Measurements from ENCODE around the gene AKAP5.
A peak's percentile ranks its signal among the peaks of the same experiment; 100 is the strongest.
"Not testable (repeated sequence)": the region's sequence is repeated elsewhere in the genome, so short reads cannot be mapped to it uniquely, and the experiment has no call there.

The AKAP5 gene

DNA sequence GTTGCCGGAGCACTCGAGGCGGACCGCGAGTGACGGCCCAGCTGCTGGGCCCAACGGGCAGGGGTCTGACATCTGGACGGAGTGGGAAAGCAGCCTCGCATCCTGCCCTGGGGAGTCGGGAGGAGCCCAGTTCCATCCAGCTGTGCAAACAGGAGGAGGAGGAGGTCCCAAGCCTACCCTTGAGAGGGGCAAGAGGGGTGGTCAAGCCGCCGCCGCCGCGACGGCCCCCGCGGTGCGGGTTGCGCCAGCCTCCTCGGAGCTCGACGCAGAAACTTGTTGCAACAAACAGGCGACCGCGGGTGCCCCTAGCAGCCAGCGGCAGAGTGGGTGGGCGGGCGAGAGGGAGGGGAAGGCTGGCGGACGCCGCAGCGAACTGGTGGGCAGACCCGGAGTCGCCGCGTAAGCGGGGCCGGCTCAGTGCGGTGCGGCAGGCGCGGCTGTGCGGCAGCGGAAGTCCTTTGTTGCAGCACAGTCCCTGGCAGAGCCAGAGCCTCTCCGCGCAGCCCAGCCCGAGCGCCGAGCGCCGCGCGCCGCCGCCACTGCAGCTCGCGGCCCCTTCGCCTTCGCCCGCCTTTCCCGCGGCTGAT lies 39.1 kb downstream of the AKAP5 start, which contains the start of gene ZBTB1:
ZBTB1 (plus strand) TSS at position 461 of the 587 bp plus-strand sequence. CDS start 16,735 bp downstream, outside the sequence.
- peak; percentile 49 for DNase-seq

DNA sequence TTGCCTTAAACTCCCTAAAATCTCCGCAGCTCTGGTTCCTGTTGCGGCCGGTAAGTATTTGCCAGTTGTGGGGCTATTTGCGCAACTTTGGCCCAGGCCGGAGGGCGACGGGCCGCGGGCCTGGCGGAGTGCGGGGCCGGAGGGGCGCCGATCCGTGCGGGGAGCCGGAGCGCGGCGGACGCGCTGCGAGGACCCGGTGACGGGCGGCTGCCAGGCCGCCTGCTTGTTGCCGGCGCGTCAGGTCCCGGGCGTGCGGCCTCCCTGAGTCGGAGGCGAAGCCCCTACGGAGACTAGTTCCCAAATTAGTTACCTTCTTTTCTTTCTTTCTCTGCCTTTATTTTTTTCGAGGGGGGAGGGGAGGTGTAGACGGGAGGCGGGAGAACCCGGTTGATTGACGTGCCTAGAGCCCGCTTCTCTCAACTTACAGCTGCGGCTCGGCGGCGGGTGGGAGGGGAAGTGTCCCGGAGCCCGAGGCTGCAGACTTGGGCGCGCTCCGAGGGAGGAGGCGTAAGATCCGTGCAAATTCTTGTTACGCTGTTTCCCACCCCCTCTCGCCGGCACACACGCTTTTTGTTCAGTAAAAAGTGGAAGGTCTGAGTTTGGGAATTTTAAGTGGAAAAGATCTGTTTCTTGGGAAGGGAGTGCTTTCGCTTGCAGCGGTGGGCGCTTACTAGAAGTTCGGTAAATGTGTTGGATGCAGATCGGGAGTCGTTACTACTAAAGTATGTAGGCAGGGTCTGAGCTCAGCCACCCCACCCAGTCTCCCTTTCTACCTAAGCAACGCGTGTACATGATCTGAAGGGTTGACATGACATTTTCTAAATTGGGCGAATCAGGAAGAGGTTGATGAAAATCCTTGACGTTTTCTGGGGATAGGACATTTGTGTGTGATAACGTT lies 39.8 kb downstream of the AKAP5 start:
- peak; percentile 80 for DNase-seq

DNA sequence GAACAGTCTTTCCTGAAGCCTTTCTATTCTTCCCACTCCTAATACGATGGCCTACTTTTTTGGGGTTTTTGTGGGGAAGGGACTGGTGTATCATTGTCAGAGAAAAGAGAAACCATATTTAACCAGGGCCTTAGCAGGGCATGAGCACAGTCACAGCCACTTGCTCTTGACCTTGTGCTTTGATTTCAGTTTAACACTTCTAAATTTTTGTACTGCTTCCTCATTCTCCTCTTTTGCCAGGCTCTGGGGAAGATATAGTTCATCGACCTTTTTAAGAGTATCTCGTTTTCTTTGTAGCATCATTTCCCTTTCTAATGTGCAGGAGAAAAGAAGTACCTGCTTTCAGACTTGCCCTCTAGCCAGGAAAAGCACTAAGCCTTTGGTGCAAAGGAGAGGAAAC lies 41.4 kb downstream of the AKAP5 start:
- no peak for DNase-seq

DNA sequence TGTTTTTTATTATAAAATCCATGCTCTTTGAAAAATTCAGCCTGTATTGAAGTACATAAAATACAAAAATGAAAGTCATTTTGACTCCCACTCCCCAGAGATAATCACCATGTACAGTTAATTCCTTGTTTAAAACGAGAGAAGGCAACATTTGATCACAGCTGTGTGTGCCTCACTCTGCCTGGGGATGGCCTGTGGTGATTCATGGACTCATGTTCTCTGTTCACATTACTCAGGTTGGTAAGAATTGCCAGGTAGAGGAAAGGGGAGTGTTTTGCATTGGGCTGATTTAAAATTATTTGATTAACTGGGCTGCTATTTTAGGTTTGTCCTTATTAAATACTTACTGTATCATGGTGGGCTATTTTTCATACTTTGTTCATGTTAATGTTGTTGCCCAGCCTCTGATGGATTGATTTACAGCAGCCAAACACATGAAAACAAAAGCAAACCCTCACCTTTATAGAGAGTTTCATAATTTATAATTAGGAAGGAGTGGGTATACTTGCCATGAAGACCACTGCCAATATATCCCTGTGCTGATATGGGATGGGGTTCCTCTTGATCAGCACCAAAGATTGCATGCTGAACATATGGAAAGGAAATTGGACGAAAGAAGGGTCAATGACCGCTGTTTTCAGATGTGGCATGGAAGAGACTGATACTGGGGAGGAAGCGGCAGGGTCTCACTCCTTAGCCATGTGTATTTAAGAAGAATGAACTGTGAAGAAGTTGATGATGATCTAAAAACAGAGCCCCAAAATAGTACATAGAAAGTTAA lies 42.3 kb downstream of the AKAP5 start:
- DNase-seq = no peak

DNA sequence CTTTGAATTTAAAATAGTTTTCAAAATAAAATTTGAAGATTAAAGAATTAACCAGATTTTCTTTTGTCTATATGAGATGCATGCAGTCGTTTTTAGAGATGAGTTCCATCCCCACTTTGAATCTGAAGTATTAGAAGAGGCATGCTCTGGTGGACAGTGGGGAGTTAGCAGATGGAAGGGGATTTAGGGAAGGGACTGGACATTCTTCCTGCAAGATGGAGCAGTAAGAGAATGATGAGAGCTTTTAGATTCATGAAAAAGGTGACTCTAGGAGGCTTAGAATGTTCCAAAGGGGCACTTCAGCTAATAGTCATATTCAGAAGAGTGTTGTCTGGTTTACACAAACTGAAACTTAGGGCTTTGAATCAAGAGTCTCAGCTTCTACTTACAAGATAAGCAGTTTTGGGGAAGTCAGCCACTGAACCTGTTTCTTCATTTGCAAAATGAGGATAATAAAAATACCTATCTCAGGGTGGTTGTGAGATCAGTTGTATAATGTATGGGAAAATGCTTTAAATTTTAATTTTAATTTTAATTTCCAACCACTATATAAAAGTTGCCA lies 43.0 kb downstream of the AKAP5 start:
- no peak for DNase-seq

DNA sequence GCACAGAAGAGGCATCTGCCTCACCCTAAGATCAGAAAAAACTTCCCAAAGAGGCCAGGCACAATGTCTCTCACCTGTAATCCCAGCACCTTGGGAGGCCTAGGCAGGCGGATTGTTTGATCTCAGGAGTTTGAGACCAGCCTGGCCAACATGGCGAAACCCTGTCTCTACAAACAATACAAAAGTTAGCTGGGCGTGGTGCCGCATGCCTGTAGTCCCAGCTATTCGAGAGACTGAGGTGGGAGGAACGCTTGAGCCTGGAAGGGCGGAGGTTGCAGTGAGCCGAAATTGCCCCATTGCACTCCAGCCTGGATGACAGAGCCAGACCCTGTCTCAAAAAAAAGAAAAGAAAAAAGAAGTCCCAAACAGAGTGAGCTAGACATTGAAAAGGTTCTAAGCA lies 43.7 kb downstream of the AKAP5 start:
- no peak for DNase-seq

DNA sequence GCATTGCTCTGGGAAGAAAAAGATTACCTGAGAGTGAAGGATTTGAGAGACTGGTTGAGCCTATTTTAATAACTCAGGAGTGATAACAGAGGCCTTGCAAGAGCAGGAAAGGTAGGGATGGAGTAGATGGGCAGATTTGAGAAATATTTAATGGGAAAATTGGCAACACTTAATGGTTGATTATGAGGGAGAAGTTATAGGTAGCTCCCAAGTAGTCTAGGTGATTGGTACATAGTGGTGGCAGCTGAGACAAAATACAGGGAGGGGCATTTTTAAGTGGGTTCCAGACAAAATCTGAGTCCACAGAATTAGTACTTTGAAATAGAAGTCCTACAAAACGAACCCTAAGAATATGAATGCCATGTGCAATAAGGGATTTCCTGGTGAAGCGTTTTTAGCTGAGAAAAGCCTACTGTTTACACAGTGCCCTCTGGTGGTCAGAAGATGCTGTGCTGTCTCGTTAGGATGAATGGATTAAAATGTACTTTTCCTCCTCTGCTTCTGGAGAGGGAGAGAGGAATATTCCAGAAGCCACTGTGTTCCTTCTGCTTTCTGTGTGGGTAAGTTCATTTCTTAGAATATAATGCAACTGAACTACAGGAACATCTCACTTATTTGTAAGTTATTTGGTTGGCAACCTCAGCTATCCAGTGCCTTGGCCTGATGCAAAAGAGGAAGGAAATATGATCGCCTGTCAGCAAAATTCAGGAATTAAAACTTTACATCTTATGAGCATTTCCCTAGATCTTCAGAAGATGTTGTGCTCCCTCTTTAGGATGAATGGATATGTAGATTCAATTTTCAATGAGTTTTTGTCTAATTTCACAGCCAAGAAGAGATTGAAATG lies 45.7 kb downstream of the AKAP5 start:
- DNase-seq = peak; percentile 52

DNA sequence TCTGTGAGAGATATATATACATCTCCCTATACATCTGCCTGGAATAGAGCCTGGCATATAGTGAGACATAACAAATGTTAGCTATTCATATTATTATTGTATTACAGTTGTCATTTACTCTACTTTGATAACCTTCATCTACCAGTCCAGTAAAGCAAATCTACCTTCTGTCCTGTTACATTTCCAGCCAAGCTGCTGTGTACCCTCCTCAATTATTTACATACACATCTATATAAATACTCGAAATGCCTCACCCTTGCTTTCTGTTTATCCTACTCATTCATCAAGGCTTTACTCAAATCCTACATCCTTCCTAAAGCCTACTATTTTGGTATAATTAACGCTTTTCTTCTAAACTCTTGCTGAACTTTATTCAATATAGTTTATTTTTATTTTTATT lies 48.0 kb downstream of the AKAP5 start:
- no peak for DNase-seq

DNA sequence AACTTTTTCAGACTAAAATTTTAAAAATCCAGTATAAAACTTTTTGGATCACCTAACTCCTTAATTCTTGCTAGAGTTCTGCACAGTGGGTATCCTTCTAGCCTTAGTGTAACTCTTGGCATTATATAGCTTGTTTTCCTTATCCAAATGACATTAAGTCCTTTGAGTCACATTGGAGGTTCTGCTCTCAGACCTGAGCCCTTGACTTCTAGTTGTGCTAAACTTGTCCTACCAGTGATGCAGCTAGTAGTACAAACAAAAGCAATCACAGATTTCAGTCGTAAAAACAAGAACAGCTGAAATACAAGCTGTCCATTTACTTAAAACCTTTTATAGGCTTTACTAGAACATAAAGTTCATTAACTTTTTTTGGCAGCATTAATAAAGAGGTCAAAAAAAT lies 49.8 kb downstream of the AKAP5 start:
- DNase-seq = no peak

DNA sequence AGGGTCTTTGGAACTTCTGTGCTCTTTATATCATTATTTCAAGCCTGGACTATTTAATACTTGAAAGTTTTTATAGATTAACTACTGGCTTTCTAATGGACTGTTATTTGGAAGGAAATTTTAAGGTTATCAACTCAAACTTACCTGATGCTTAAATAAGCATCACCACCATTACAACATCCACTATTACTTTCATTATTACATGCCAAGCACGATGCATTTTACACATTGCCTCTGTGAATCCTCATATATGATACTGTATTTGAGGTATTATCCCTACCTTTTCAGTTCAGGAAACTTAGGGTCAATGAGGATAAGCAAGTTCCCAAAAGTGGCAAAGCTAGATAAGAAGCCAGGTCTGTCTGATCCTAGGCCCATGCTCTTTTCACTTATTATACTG lies 51.7 kb downstream of the AKAP5 start:
- DNase-seq = no peak

- DNase-seq = not testable (repeated sequence)
These were observed 52.4 kb downstream of the AKAP5 start for GRCh38 chr14:64517667-64518066.

DNA sequence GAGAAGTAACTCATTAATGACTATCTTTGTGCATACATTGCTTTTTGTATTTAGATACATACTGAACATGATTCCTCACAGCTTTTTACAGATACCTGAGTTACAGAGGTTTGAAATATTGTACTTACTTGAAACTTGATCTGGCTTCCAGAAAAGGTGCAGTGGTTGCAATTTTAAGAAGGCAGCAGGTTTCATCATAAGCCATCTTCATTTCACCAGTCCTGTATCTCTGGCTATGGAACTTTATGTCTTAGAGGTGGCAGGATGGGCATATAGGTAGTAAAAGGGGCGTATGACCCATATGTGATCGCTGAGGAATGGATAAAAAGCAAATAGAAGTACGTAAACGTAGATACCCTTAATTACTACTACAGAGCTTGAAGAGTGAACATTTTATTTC lies 52.9 kb downstream of the AKAP5 start:
- no peak for DNase-seq

DNA sequence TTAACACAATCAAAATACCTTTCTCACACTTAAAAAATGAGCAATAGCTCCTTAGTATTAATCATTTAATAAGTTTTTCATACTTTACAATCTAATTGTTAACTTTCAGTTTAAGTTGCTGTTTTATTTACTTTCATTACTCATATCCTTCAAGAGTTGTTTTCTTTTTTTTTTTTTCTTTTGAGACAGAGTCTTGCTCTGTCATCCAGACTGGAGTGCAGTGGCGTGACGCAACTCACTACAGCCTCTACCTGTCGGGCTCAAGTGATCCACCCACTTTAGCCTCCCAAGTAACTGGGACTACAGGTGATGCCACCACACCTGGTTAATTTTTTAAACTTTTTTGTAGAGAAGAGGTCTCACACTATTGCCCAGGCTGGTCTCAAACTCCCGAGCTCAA lies 55.4 kb downstream of the AKAP5 start:
- DNase-seq = no peak

DNA sequence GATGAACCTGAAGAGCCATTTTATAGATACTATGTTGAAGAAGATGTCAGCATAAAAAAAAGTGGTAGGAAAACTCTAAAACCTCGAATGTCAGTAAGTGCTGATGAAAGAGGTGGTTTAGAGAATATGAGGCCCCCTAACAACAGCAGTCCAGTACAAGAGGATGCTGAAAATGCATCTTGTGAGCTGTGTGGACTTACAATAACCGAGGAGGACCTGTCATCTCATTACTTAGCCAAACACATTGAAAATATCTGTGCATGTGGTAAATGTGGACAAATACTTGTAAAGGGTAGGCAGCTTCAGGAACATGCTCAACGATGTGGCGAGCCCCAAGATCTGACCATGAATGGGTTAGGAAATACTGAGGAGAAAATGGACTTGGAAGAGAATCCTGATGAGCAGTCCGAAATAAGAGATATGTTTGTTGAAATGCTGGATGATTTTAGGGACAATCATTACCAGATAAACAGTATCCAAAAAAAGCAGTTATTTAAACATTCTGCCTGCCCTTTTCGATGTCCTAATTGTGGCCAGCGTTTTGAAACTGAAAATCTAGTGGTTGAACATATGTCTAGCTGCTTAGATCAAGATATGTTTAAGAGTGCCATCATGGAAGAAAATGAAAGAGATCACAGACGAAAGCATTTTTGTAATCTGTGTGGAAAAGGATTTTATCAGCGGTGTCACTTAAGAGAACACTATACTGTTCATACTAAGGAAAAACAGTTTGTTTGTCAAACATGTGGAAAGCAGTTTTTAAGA lies 57.5 kb downstream of the AKAP5 start:
- DNase-seq = no peak
